GM12878 (cell line): ENCODE measurements around the gene GRK1. TPM values are rescaled to one million over a fixed set of nuclear protein-coding genes. Genes with fewer than 3 reads are reported as not detected.

ENCODE experiments used
- ATAC-seq: fragments of 200-7000 bp; cut with Tn5 transposase; 3 replicates; pipeline ENCODE4 v1.9.1; 2020; ENCODE audit warnings: mild to moderate bottlenecking, moderate library complexity
- BruUV-seq: library from RNA; stranded (reverse); fragments of 400-500 nt; replicated peaks from 2 replicates; lab custom pipeline; 2021; lab: Mats Ljungman, UMichigan
- CTCF ChIA-PET: fragments of 300-600 bp; sonication (Branson Sonifier 250); formaldehyde crosslinking; extraction: SDS; loops from one replicate; lab custom pipeline; 2021; ENCODE audit warnings: inconsistent platforms; lab: Yijun Ruan, JAX
- POLR2A ChIA-PET: fragments of 350-600 bp; formaldehyde crosslinking; extraction: SDS; loops from one replicate; lab custom pipeline; 2021; ENCODE audit warnings: inconsistent platforms; lab: Charles Lee
- RAD21 ChIA-PET: fragments of 300-600 bp; sonication (Branson Sonifier 250); formaldehyde crosslinking; loops from one replicate; lab custom pipeline; 2023; ENCODE audit warnings: antibody characterized with exemption; ENCODE audit not compliant: unreplicated experiment; lab: Charles Lee
- SMC1A ChIA-PET: fragments of 300-600 bp; sonication (Branson Sonifier 250); formaldehyde crosslinking; loops from one replicate; lab custom pipeline; 2023; ENCODE audit not compliant: unreplicated experiment, uncharacterized antibody; lab: Charles Lee
- DNase-seq: peaks from one replicate; pipeline ENCODE4 v3.0.0-alpha.2; 2011; ENCODE audit warnings: low read depth, low spot score
- FAIRE-seq: peaks from 3 replicates; lab custom pipeline; 2011; peaks lifted over from hg19 to GRCh38; lab: Jason Lieb, UNC
- H2AFZ ChIP-seq: 2 replicates; pipeline ENCODE4 v1.6.0; 2011; ENCODE audit warnings: low read depth, low read length, control low read depth; ENCODE audit not compliant: control insufficient read depth
- H3K27ac ChIP-seq: 2 replicates; pipeline ENCODE4 v1.5.1; 2011; ENCODE audit warnings: control low read depth; ENCODE audit not compliant: control insufficient read depth, insufficient read depth
- H3K27me3 ChIP-seq, 2 experiments: replicated peaks in 1 of 2; 2 replicates each; pipeline versions ENCODE4 v1.6.0 to v1.6.1; 2011; ENCODE audit warnings: low read length in 1 of 2; ENCODE audit not compliant: control insufficient read depth in 2 of 2, insufficient read depth in 2 of 2
- H3K36me3 ChIP-seq, 2 experiments: 2 replicates each; pipeline ENCODE4 v1.5.1; 2011; ENCODE audit warnings: low read length in 1 of 2; ENCODE audit not compliant: control insufficient read depth in 2 of 2, insufficient read depth in 2 of 2
- H3K4me1 ChIP-seq: 2 replicates; pipeline ENCODE4 v1.6.1; 2011; ENCODE audit warnings: mild to moderate bottlenecking, low read length, moderate library complexity, mixed read lengths; ENCODE audit not compliant: control insufficient read depth, insufficient read depth
- H3K4me2 ChIP-seq: 2 replicates; pipeline ENCODE4 v1.6.0; 2011; ENCODE audit warnings: control low read depth; ENCODE audit not compliant: control insufficient read depth, insufficient read depth
- H3K4me3 ChIP-seq: fragments of 200-600 bp; sonication (generic); 2 replicates; pipeline ENCODE4 v1.5.1; 2016
- H3K79me2 ChIP-seq: 2 replicates; pipeline ENCODE4 v1.6.0; 2011; ENCODE audit warnings: low read length; ENCODE audit not compliant: control insufficient read depth, insufficient read depth
- H3K9ac ChIP-seq: 2 replicates; pipeline ENCODE4 v1.8.0; 2011; ENCODE audit warnings: low read length, control low read depth, mixed read lengths; ENCODE audit not compliant: control insufficient read depth, insufficient read depth
- H3K9me3 ChIP-seq: replicated peaks from 3 replicates; pipeline ENCODE4 v1.5.1; 2011; ENCODE audit warnings: mild to moderate bottlenecking, low read length; ENCODE audit not compliant: control insufficient read depth, insufficient read depth
- H4K20me1 ChIP-seq: 2 replicates; pipeline ENCODE4 v1.6.0; 2011; ENCODE audit not compliant: control insufficient read depth, insufficient read depth
- ASH2L ChIP-seq: fragments of 300-600, 200-600 bp; sonication (generic); IDR thresholded peaks from 2 replicates; pipeline ENCODE4 v1.6.1; 2017; ENCODE audit warnings: low read depth, mild to moderate bottlenecking, borderline replicate concordance
- BMI1 ChIP-seq: fragments of 450-650 bp; IDR thresholded peaks from 2 replicates; pipeline ENCODE4 v1.6.1; 2016; ENCODE audit warnings: mild to moderate bottlenecking, moderate library complexity, borderline replicate concordance
- ETV6 ChIP-seq, 2 experiments: fragments of 450-650 bp in 1 of 2; IDR thresholded peaks in 1 of 2; conservative IDR thresholded peaks in 1 of 2; 2 replicates each; pipeline ENCODE4 v1.6.1; 2014; ENCODE audit warnings: antibody characterized with exemption in 1 of 2, borderline replicate concordance in 1 of 2, low read depth in 1 of 2, mild to moderate bottlenecking in 1 of 2, moderate library complexity in 1 of 2
- JUNB ChIP-seq: IDR thresholded peaks from 2 replicates; pipeline ENCODE4 v1.6.1; 2016; ENCODE audit warnings: antibody characterized with exemption, mild to moderate bottlenecking
- LARP7 ChIP-seq: fragments of 450-650 bp; IDR thresholded peaks from 2 replicates; pipeline ENCODE4 v1.6.1; 2017; ENCODE audit warnings: mild to moderate bottlenecking
- PAX5 ChIP-seq: IDR thresholded peaks from 2 replicates; pipeline ENCODE4 v1.6.1; 2011; ENCODE audit warnings: low read depth, low read length, borderline replicate concordance
- WGBS: methylation state at CpG from one replicate; pipeline ENCODE4 v1.1.6; 2016; ENCODE audit warnings: low lambda C conversion rate; ENCODE audit not compliant: insufficient replicate concordance, insufficient coverage; ENCODE audit errors: missing lambda C conversion rate; 5-methylcytosine and 5-hydroxymethylcytosine counted together
- in situ Hi-C: fragments of 300-500 bp; cut with MboI; formaldehyde crosslinking; loops from 9 replicates; pipeline ENCODE4 v1.14.3; 2018; ENCODE audit warnings: mixed read lengths
- intact Hi-C: fragments of 100-400 bp; cut with micrococcal nuclease; formaldehyde crosslinking; loops from one replicate; pipeline ENCODE4 v1.14.2; 2022; ENCODE audit not compliant: unreplicated experiment
- polyA plus RNA-seq, 11 experiments: library from polyadenylated mRNA; depleted of rRNA in 4 of 11; unstranded in 6 of 11; stranded (reverse) in 5 of 11; fragments of >200 nt; fragmentation: Nextera tagmentation in 4 of 11; fragmentation: Illumina TruSeq in 1 of 11; extraction: Ambion mirVana in 4 of 11; extraction: Trizol in 1 of 11; gene quantifications; 1 replicate in 1 of 11; 2 replicates in 10 of 11; pipeline versions ENCODE4 v1.2.1 to v1.2.3, GENCODE V29; 2011 to 2016; ENCODE audit warnings: inconsistent platforms in 2 of 11, missing spikeins in 2 of 11, low read depth in 1 of 11
- total RNA-seq, 4 experiments: library from RNA; depleted of rRNA in 3 of 4; stranded (reverse); fragments of >200 nt in 3 of 4; fragmentation: Illumina TruSeq in 1 of 4; extraction: Trizol in 1 of 4; gene quantifications; 2 replicates each; pipeline versions ENCODE4 v1.2.1 to v1.2.3, GENCODE V29; 2013 to 2021

GRK1 gene
- total and polyA plus RNA-seq, 10 of the 15 experiments (the other 5 are each of a cell fraction or from before 2014, with no cell fraction given), result under 0.01 to 0.04 TPM; not detected in 8

- H3K27me3 ChIP-seq, result no peaks in the 10 kb centered on the region; a peak in 1 of 4 replicates
- H4K20me1 ChIP-seq, result no peaks in the 10 kb centered on the region
- H3K4me1 ChIP-seq, result no peaks in the 10 kb centered on the region
- in situ Hi-C loops (no loop called here), intact Hi-C loops (no loop called here)
- no peak overlapping the region for H3K4me2 ChIP-seq
- TF ChIP-seq PAX5 (no peak), LARP7 (no peak), ASH2L (no peak), JUNB (no peak), BMI1 (no peak), ETV6 (conservative IDR thresholded peaks at IDR 0.05 in 1 of 2, IDR thresholded peaks at IDR 0.05 in 1 of 2; ENCODE audit: borderline replicate concordance in 1 of 2, low read depth in 1 of 2) (no peak)
- ChIA-PET POLR2A (no interaction called here), RAD21 (no interaction called here), CTCF (no interaction called here), SMC1A (no interaction called here)
- DNase-seq (no peak), ATAC-seq (no peak), FAIRE-seq (no peak)
- H3K36me3 ChIP-seq, result no peaks in the 10 kb centered on the region
- no peaks in the 10 kb centered on the region for H3K9me3 ChIP-seq
- H3K79me2 ChIP-seq, result no peaks in the 10 kb centered on the region
- no TSS peak for BruUV-seq
- no peak overlapping the region for H3K4me3 ChIP-seq
- H2AFZ ChIP-seq, result no peak overlapping the region
- no peak overlapping the region for H3K9ac ChIP-seq
- WGBS, result 47% methylated on average over 24 of the region's 24 CpGs
- no peak overlapping the region for H3K27ac ChIP-seq
Measured at GRCh38 chr13:113743366-113744195, 76.6 kb downstream of the GRK1 start.
